HG03575 (cell line): ENCODE data around the gene SRD5A1.
"Not testable (repeated sequence)": the region's sequence is repeated elsewhere in the genome, so short reads cannot be mapped to it uniquely, and the experiment has no call there.

Experiments used
- ATAC-seq: cut with Tn5 transposase; IDR thresholded peaks from one replicate; pipeline ENCODE4 v1.9.1; 2021; ENCODE audit not compliant: unreplicated experiment, insufficient number of reproducible peaks, low FRiP score; ENCODE audit errors: extremely low read depth

SRD5A1 gene

DNA sequence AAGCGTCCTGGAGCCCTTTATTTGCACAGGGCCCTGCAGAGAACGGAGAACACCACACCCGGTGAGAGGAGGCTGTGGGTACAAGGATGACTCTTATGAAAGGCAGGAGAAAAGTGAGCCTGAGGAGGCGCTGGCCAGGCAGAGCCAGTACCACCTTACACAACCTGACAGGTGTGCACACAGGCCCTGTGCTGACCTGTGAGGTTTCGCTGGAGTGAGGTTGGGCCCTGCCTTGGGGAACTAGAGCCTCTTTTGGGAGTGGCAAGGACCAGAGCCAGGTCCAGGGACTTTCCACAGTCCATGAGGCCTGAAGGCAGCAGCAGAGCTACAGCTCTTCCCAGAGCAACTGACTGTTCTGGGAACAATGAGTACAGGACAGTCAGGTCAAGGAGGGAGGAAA is 3.1 kb downstream of the SRD5A1 start:
- ATAC-seq: no peak

DNA sequence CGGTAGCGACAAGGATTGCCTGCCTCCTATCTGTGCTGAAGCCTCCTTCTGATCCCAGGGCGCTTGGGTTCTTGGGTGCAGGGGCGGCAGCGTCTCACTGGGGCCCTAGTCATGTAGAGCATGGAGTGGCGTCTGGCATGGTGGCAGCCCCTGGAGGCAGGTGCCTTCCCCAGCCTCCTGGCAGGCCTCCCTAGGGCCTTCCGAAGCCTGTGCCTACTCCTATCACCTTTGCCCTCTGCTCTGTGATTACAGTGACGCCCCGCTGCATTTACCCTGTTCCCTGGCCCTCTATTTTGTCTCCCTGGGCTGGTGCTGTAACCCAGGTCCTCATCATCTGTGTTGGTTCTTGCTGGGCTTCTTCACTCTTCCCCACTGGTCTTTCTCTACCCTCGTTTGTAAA is 3.8 kb downstream of the SRD5A1 start:
- no peak for ATAC-seq

DNA sequence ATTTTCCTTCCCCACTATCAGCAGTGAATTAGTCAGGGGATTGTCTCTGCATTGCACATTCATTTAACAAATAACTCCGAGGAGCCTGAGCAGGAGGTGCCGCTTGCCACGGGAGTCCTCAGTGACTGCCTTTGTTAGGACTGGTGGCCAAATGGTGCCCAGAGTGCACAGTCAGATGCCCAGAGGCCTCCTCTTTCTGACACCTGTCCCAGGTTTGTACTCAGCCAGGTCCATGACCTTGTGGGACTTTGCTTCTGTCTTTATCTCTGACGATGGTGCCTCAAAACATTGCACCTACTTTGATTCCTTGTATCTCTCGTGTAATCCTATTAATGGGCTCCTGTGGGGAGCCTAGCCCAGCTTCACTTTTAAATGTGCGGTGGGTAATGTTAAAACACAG is 4.3 kb downstream of the SRD5A1 start:
- no peak for ATAC-seq

DNA sequence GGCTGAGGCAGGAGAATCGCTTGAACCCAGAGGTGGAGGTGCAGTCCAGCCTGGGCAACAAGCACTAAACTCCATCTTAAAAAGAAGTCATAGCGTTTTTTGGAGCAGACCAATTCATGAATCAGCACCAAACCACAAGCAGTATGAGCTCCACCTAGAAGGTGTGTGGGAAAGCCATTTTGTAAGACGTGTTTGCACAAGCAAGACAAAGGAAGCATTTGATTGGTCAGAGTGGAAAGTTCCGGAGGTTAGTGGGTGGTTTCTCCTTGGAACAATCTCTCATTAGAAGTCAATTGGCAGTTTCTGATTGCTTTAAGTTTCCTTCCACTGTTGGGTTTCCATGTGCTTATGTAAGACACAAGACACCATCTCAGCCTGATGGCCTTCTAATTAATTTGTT is 5.0 kb downstream of the SRD5A1 start:
- no peak for ATAC-seq

DNA sequence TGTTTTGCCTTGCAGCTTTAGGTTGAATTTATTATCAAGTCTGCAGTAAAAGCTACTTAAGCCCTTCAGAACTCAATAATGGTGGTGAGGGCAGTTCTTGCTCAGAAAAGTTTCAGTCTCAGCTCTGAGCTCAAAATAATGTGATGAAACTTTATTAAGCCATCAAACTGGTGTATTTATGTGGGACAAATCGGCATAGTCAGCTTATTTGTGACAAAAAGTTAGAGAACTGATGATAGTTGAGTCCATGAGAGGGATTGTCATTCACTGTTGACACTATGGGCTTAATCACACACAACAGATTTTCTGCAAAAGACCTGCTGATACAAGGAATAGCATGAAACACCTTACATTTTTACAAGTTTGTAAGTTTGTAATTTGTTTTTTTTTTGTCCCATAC is 9.4 kb downstream of the SRD5A1 start:
- ATAC-seq: no peak

DNA sequence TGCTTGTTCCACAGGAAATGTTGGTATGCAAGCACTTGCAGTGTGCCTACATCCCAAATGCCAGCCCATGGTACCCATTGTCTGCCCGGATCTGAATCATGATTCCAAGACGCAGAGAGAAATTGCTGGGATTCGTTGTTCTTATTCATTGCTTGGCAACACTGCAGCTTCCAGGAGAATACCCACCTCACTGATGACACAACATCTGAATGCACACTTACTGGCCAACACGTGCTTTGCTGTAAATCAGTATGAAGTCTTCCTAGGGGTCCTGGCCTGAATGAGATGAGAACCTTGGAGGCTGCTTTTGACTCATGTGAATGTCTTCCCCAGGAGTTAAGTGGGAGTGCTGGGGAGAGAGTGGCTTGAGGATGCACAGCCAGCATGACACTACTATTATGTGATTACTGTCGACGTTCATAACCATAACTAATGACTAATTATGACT is 11.6 kb downstream of the SRD5A1 start:
- ATAC-seq: no peak

DNA sequence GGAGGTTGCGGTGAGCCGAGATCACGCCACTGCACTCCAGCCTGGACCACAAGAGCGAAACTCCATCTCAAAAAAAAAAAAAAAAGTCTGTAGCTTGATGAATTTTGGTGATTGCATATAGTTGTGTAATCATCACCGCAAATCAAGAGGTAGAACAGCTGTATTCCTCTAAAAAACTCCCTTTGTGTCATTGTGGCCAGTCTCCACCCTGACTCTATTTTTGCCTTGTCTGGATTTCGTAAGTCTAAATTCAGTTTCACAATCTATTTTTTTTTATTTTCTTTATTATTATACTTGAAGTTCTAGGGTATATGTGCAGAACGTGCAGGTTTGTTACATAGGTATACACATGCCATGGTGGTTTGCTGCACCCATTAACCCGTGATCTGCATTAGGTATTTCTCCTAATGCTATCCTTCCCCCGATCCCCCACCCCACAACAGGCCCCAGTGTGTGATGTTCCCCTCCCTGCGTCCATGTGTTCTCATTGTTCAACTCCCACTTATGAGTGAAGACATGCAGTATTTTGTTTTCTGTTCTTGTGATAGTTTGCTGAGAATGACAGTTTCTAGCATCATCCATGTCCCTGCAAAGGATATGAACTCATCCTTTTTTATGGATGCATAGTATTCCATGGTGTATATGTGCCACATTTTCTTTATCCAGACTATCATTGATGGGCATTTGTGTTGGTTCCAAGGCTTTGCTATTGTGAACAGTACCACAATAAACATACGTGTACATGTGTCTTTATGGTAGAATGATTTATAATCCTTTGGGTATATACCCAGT is 12.5 kb downstream of the SRD5A1 start:
- not testable (repeated sequence) for ATAC-seq

DNA sequence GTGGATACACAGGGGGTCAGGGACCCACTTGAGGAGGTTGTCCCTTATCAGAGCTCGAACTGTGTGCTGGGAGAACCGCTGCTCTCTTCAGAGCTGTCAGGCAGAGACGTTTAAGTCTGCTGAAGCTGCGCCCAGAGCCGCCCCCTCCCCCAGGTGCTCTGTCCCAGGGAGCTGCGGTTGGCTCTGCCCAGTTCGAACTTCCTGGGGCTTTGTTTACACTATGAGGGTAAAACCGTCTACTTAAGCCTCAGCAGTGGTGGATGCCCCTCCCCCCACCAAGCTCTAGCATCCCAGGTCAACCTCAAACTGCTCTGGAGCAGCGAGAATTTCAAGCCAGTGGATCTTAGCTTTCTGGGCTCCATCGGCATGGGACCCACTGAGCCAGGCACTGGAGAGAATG is 15.9 kb downstream of the SRD5A1 start:
- no peak for ATAC-seq

DNA sequence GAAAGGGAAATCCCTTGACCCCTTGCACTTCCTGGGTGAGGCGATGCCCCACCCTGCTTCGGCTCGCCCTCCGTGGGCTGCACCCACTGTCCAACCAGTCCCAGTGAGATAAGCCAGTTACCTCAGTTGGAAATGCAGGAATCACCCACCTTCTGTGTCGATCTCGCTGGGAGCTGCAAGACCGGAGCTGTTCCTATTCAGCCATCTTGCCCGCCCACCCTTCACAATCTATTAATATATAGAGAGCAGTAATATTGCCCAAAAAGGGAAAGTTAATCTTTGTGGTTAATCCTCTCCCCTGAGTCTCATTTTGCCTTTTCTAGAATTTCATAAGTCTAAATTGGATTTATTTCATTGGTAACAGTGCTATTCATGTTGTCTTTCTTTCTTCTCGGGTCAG is 16.4 kb downstream of the SRD5A1 start:
- no peak for ATAC-seq

DNA sequence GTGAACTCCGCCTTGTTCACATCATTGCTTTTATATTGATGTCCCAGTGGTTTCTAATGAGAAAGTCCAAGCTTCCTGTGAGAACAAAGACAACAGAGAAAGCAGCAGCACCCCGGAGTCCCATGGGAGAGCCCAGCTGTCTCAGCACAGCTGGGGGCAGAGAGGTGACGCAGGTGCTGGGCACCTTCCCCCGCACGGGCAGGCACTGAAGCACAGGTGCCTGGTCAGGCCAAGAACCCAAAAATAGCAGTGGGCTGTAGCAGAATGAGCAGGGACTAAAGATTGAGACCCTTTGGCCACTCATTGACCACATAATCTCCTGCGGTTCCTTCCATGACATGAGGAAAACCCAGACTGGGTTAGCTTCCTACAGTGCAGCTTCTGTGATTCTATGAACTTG is 18.8 kb downstream of the SRD5A1 start:
- peak; percentile 71 for ATAC-seq

DNA sequence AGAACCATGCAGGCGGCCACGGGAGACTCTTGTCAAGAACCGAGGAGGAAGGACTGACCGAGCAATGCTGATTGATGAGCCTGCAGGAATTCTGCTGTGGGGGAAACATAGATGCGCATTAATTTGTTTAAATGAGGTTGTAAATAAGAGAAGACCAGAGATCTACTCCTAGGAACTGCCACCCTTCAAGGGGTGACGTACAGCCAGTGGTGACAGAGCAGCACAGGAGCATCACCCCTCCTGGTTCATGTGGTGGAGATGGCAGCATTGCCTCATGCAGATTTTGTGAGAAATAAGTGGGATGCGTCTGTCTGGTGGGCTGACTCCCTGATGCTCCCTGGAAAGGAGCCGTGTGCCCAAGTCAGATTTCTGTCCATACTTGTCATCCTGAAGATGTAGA is 22.2 kb downstream of the SRD5A1 start:
- ATAC-seq: no peak

DNA sequence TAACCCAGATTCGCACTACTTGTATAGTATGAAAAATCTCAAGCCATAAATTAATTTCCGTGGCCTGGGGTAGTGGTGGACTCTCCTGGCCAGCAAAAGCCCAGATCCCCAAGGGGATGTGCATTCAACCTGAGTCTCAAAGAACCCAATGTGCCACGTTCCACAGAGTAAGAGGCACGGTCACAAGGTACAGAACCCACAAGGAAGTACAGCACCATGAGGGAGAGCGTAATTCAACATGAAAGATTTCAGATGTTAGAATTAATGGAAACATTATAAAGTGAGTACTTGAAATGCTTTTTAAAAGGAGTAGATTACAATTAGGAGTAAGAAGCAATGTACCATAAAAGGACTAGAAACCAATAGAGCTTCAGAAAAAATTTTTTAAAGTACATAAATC is 23.4 kb downstream of the SRD5A1 start:
- no peak for ATAC-seq

DNA sequence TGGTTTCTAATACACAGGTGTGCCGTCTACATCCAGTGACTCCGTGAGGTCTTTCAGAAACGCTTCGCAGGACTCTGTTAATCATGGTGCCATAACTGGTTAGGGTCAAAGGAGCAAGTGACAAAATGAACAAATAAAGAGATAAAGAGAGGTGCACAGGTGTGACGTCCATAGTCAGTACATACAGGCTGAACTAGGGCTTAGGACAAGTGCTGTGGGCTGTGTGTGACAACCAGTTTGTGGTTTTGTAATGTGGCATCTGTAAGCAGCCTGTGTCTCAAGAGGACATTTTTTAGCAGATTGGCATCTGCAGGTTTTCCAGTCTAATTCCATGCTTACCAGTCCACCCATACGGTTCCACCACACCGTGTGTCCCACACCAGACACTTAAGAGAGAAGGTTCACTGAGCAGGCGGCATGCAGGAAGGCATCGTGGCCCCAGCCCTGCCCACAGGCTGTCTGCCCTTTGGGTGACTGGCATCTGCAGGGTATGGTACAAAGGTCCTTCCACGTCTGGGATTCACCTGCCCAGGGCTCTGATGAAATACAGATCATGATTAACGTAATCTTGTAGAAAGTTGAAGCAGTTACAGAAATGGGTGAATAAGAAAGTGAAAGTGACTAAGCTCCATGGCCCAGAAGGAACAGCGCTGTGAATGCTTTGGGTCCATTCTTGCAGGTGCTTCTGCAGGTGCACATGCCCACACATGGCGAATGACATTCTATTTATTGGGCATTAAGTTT is 26.9 kb downstream of the SRD5A1 start:
- peak; percentile 66 for ATAC-seq

DNA sequence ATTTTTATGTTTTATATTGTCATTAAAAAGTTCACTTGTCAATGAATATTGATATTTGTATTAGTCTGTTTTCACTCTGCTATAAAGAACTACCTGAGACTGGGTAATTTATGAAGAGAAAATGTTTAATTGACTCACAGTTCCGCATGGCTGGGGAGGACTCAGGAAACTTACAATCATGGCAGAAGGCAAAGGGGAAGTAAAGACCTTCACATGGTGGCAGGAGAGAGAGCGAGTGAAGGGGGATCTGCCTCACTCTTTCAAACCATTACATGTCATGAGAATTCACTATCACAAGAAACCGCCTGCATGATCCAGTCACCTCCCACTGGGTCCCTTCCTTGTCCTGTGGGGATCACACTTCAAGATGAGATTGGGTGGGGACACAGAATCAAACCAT is 27.4 kb downstream of the SRD5A1 start:
- peak; percentile 22 for ATAC-seq

DNA sequence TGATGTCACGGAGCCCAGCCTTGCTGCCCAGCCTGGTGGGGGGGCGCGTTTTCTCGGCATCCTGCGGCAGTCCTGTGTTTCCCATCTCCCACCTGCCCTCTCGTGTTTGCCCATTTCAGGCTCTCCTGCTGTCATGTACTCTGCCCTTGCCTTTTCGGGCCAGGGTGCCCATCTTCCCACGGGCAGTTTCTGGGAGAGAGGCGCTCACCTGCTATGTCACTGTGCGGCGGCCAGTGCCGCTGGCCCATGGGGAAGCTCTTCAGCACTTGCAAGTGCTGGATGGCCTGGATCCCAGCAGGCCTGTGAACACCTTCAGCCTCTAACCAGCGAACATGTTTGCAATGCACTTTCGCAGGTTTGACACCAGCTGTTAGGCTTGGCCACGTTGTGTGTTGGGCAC is 33.5 kb downstream of the SRD5A1 start:
- no peak for ATAC-seq

DNA sequence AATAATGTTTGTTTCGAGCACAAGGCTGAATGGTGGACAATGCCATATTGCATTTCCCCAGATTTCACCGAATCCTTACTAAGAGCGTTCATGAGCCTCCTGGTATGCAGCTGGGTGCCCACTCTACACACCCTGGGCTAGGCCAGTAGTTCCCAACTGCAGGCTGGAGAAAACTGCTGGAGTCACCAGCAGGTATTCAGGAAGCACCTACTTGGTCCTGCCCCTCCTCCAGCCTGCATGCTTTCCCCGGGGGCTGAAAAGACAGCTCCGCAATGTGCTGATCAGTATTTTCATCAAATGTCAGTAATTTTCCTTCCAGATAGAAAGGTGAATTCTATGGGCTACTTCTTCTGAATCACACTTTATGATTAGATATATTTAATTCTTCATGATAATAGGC is 34.4 kb downstream of the SRD5A1 start:
- no peak for ATAC-seq

DNA sequence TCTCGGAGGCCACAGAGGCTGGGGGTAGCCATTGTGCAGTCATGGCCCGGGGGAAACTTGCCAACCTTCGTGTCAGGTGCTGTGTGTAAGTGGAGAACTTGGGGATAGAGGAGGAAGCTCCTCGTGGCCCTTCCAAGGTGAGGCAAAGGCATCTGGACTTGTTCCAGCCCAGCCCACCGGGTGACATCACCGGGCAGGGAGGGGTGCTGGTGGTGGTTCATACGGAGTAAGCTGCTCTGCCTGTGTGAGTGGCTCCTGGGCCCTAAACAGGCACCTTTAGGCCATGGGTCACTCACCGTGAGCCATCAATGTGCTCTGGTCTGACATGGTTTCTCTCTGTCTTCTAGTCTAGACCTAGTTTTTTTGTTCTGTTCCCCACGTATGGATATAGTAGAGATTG is 35.5 kb downstream of the SRD5A1 start:
- ATAC-seq: not testable (repeated sequence)

DNA sequence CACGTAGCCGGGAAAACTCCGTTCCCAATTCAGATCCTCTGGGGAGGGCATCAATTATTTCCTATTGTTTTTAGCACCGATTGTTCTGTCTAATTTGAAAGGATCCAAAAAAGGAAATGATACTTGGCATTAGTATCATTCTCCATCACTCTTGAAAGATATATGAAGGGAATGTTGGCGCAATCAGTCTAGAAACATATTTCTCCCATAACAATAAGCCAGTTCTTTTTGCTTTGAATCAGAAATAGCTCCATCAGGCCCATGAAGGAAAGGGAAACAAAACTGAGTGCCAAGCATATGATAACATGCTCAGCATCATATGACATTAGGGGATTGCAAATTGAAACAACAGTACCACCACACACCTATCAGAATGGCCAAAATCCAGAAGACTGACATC is 39.8 kb downstream of the SRD5A1 start:
- no peak for ATAC-seq

DNA sequence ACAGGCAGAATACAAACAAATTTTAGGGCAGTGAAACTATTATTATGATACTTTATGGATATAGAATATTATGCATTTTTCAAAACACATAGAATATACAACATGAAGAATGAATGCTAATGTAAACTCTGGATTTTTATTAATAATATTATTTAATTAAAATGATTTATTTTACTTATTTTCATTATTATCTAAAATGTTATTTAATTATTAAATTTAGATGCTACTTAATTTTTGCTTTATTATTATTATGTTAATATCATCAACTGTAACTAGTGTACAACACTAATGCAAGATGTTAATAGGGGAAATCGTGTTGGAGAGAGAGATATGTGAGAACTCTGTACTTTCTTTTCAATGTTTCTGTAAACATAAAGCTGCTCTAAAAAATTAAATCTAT is 40.7 kb downstream of the SRD5A1 start:
- no peak for ATAC-seq

DNA sequence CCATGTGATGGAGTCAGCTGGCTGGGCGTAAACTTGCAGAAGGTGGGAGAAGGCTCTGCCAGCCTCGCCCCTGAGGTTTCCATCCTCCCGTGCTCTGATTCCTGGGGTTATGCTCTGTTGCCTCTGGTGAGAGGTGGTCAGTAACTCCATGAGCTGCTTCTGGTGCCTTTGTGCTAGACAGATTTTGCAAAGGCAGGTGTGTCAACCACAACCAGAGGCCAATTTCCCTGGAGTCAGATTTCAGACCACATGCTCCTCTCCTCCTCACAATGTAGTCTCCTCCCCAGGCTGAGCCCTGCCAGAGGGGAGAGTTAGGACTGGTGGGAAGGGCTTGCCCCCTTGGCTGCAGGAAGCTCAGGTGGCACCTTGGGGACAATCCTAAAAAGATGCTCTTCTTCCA is 41.2 kb downstream of the SRD5A1 start:
- ATAC-seq: no peak

DNA sequence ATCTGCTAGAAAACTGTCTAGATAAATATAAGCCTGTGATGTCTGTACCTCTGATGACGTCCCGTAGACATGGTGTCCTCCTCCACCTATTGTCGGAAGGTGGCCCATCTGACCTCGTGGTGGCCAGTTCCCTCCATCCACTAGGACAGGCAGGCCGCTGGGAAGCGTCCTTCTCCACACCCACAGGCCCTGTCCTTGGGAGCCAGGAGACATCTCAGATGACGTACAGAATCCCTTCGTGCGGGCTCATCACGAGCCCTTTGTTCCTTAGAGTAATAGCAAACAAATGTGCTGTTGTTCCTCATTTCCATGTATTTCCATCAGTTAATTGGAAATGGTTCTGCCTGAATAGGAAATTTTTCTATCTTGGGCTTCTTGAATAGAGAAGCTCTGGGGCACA is 41.6 kb downstream of the SRD5A1 start:
- ATAC-seq: no peak
